HG02763 (cell line): ENCODE measurements around the gene RANBP3.

Source experiments
- ATAC-seq: cut with Tn5 transposase; IDR thresholded peaks from one replicate; pipeline ENCODE4 v1.9.1; 2021; ENCODE audit warnings: mild to moderate bottlenecking, moderate library complexity; ENCODE audit not compliant: unreplicated experiment

Gene RANBP3

GRCh38 chr19:5929179-5929578 lies 48.8 kb downstream of the RANBP3 start:
- ATAC-seq: no peak

DNA sequence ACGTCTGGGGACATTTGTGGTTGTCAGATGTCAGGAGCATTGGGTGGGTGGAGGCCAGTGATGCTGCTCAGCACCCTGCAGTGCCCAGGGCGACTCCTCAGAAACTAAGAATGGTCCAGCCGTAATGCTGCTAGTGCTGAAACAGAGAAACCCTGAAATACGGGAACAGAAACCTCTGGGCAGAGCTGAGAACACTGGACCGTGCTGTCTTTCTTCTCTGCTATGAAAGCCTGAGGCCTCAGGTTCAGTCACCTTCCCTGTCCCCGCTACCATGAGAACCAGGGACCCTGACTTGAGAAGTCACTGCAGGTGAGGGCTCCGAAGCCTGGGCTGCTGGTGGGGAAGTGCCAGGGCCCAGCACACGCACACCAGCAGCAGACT lies 50.5 kb downstream of the RANBP3 start:
- ATAC-seq: no peak

GRCh38 chr19:5926641-5927440 lies 51.1 kb downstream of the RANBP3 start:
- no peak for ATAC-seq

DNA sequence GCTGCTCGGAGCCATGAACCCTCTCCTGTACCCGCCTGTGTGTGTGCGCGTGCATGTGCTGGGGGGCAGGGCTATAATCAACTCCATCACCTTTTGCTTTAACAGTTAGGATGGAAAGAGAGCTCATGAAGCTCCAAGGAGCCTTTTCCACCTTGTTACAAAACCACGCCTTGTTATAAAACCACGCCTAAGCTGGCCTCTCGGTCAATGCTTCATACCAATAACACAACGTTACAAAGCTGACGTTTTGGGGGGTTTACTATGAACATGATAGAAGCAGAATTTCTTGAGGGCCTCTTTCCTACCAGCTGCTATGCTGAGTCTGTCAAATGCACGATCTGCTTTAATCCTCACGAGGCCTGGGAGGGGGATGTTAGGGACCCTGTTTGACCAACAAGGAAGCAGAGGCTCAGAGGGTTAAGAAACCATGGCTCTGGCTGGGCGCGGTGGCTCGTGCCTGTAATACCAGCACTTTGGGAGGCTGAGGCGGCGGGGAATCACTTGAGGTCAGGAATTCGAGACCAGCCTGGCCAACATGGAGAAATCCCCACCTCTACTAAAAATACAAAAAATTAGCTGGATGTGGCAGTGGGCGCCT lies 52.0 kb downstream of the RANBP3 start:
- ATAC-seq: no peak

- no peak for ATAC-seq
These were observed 54.6 kb downstream of the RANBP3 start for GRCh38 chr19:5923356-5923755.

DNA sequence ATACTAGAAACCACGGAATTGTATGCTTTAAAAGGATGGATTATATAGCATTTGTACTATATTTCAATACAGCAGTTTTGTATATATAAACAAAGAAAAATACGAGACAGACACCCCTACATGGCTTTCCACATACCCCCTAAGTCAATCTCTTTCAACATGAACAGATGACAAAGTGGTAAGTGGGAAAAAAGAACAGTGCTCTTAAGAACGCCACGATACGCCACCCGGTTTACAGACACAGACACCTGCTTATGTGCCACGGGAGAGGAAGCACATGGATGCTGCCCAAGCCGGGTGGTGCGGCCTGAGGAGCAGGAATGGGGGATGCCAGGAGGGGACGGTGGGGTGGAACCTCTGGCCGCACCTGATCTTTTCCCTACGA lies 55.8 kb downstream of the RANBP3 start:
- ATAC-seq: no peak

DNA sequence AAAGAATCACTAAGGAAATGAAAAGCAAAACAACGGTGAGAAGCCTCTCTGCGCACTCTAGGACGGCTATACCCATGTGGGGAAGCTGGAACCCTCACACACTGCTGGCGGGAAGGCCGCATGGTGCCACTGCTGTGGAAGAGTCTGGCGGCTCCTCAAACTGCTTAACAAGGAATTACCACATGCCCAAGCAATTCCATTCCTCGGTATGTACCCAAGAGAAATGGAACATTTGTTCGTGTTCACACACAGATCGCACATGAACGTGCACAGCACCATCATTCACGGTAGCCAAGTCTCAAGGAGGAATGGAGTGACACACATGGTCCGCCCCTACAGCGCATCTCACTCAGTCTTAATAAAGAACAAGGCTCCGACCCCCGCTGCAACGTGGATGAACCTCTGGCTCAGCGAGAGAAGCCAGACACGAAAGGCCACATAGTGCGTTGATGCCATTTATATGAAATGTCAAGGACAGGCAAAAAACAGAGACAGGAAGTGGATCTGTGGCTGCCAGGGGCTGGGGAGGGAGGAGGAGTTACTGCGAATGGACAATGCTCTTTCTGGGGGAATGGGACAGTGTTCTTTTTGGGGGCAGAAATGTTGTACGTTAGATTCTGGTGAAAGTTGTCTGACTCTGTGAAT lies 56.3 kb downstream of the RANBP3 start:
- ATAC-seq: no peak

DNA sequence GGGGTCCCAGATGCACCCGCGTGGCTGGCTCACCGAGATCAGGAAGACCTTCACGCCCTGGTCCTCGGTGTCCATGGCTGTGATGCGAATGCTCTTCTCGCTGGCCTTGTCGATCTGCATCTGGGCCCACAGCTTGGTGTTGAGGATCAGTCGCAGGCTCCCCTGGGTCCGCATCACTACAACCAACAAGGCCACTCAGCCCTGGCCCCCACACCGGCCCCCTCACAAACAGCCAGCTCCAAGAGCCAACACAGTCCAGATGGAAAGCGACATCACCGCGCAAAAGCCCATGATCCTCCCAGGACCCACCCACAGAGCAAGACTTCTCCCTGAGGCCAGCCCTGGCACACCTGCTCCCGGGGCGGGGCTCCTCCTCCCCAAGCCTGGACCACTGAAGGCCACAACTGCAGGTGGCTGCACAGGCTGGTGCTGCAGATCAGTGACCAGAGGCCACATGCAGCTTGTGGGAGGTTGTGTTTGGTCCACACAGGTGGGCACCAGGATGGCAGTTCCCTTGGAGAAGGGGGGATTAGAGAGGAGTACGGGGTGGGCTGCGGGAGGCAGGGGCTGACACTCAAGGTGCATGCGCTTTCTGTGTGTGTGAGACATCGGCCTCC lies 59.4 kb downstream of the RANBP3 start:
- ATAC-seq: no peak

DNA sequence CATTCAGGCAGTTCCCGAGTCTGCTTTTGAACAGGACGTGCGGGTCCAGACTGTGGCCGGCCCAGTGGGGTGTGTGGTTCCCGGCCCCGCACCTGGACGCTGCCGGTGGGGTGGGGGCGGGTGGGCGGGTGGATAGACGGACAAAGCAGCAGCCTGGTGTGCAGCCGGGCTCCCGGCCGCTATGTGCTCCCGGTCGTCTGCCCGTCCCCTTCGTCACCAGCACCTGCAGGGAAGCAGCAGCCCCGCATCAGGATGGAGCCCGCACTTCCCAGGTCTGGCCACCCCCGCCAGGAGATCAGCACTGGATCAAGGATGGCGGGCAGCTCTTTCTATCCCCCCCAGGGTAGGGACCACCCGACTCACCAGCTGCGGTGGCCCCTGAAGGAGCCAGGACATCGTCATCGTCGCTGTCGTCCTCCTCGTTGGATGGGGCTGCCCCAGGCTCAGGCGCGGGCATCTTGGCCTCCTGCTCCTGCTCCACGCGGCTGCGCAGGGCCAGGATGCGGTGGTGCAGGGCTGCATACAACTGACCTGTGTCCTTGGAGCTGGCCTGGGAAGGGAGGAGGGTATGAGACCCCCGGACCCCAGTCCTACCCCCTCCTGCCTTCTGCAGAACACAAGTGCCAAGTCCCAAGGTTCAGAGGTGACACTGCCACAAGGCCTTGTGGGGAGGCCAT lies 60.4 kb downstream of the RANBP3 start:
- no peak for ATAC-seq

DNA sequence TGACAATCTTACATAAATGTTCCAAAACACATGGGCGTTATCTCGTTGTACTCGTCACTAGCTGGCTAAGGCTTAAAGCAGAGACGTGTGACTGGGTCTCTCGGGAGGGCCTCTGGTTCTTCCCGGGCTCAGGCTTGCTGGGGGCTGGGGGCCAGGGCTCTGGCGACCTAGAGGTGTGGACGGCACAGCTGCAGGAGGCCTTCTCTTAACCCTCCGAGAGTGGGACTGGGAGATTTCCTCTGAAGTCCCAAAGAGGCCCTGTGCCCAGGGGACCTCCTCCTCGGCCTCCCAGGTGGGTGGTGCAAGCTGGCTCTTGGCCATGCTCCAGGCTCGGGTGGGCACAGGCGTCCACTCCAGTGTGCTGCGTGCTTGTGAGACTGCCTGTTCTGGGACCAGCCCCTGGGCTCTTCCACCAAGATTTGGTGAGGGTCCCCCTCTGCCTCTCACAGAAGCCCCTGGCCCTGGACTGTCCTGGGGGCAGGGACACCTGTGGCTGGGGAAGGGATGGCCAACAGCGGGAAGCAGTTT lies 61.7 kb downstream of the RANBP3 start:
- no peak for ATAC-seq

GRCh38 chr19:5915782-5916165 lies 62.2 kb downstream of the RANBP3 start:
- ATAC-seq: no peak

GRCh38 chr19:5914946-5915781 lies 62.8 kb downstream of the RANBP3 start:
- ATAC-seq: no peak

DNA sequence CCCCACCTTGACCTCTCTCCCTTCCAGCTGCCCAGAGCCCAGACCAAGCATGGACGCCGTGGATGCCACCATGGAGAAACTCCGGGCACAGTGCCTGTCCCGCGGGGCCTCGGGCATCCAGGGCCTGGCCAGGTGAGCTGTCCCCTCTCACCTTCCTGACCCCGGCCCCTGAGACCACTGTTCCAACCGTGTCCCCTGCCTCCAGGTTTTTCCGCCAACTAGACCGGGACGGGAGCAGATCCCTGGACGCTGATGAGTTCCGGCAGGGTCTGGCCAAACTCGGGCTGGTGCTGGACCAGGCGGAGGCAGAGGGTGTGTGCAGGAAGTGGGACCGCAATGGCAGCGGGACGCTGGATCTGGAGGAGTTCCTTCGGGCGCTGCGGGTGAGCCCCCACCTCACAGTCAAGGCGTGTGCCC lies 63.6 kb downstream of the RANBP3 start:
- no peak for ATAC-seq

GRCh38 chr19:5913739-5914357 lies 64.1 kb downstream of the RANBP3 start, which contains the start of gene CAPS:
CAPS (plus strand) TSS chr19:5914254; CDS start chr19:5914407, 153 bp downstream.
- ATAC-seq: no peak

GRCh38 chr19:5911366-5911765 lies 66.6 kb downstream of the RANBP3 start:
- ATAC-seq: no peak

DNA sequence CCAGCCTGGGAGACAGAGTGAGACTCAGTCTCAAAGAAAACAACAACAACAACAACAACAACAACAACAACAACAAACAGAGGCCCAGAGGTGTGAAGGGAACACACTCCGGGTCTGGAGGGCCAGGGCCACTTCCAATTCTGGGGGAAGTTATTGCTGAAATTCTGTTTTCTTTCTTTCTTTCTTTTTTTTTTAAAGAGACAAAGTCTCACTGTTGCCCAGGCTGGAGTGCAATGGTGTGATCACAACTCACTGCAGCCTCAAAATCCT lies 67.4 kb downstream of the RANBP3 start:
- ATAC-seq: no peak

DNA sequence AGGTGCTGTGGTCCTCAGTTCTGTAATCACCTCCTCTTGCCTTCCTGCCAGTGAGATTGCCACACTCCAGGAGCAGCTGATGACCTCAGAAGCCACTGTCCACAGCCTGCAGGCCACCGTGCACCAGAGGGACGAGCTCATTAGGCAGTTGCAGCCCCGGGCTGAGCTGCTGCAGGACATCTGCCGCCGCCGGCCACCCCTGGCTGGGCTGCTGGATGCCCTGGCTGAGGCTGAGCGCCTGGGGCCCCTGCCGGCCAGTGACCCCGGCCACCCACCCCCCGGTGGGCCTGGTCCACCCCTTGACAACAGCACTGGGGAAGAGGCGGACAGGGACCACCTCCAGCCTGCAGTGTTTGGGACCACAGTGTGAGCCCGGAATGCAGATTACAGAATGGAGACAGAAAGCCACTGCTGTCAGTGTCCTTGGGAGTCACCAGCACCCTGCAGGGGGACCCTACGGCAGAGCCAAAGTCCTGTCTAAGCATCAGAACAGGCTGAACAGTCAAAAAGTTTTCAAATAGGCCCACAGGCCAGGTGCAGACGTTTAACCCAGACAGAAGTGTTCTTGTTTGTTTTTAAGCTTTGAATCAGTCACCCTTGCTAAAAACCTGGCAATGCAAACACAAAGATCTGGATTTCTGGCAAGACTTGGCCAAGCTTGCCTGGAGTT lies 69.0 kb downstream of the RANBP3 start:
- ATAC-seq: no peak

DNA sequence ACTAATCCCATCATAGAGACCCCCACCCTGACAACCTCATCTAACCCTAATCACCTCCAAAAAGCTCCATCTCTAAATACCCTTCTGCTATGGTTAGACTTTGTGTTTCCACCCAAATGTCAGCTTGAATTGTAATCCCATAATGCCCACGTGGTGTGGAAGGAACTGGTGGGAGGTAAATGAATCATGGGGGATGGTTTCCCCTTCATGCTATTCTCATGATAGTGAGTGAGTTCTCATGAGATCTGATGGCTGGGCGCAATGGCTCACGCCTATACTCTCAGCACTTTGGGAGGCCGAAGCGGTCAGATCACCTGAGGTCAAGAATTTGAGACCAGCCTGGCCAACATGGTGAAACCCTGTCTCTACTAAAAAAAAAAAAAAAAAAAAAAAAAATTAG lies 70.7 kb downstream of the RANBP3 start:
- ATAC-seq: no peak

DNA sequence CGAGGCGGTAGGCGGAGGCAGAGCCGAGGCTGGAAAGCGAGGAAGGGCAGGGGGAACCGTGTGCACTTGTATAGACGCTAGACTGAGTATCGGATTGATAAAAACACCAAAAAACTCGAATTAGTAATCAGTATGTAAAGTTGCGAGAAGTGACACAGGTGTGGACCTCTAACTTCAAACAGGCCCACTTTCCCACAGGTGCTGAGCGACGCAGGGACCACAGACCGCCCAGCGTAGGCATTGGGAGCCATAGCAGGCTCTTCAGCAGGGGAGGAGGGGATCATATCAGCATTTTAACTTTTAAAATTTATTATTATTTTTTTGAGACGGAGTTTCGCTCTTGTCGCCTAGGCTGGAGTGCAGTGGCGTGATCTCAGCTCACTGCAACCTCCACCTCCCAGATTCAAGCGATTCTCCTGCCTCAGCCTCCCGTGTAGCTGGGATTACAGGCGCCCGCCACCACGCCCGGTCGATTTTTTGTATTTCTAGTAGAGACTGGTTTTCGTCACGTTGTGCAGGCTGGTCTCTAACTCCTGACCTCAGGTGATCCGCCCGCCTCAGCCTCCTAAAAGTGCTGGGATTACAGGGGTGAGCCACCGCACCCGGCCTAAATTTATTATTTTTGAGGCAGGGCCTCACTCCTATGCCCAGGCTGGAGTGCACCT lies 72.7 kb downstream of the RANBP3 start:
- no peak for ATAC-seq
